Loucy (cell line): Measurements from ENCODE around the gene YY1AP1.
"Not testable (repeated sequence)": the region's sequence is repeated elsewhere in the genome, so short reads cannot be mapped to it uniquely, and the experiment has no call there.

Source experiments
- H2AFZ ChIP-seq: fragments of 200-600 bp; sonication (generic); 2 replicates; pipeline ENCODE4 v1.6.0; 2016; ENCODE audit warnings: antibody characterized with exemption, mild to moderate bottlenecking, low read length, moderate library complexity
- H3F3A ChIP-seq: fragments of 200-600 bp; 2 replicates; pipeline ENCODE4 v1.6.0; 2016; ENCODE audit warnings: antibody characterized with exemption, low read depth, mild to moderate bottlenecking
- H3K27me3 ChIP-seq: fragments of 200-600 bp; sonication (generic); 2 replicates; pipeline ENCODE4 v1.6.1; 2014; ENCODE audit warnings: low read length, mild to moderate bottlenecking; ENCODE audit not compliant: insufficient read depth, poor library complexity, severe bottlenecking
- H3K36me3 ChIP-seq: fragments of 200-600 bp; sonication (generic); 2 replicates; pipeline ENCODE4 v1.6.1; 2016; ENCODE audit warnings: low read length; ENCODE audit not compliant: insufficient read depth
- H3K4me1 ChIP-seq: fragments of 200-600 bp; sonication (generic); 2 replicates; pipeline ENCODE4 v1.5.1; 2014; ENCODE audit warnings: low read length, mild to moderate bottlenecking; ENCODE audit not compliant: insufficient read depth, poor library complexity, severe bottlenecking
- H3K4me2 ChIP-seq: fragments of 200-600 bp; sonication (generic); 2 replicates; pipeline ENCODE4 v1.6.0; 2014; ENCODE audit warnings: antibody characterized with exemption, low read length, low read depth, mild to moderate bottlenecking; ENCODE audit not compliant: poor library complexity, severe bottlenecking
- H3K4me3 ChIP-seq: fragments of 200-600 bp; sonication (generic); 2 replicates; pipeline ENCODE4 v1.5.1; 2014; ENCODE audit warnings: low read length, mild to moderate bottlenecking, mixed read lengths; ENCODE audit not compliant: poor library complexity, severe bottlenecking
- H3K79me2 ChIP-seq: fragments of 200-600 bp; sonication (generic); 2 replicates; pipeline ENCODE4 v1.6.1; 2014; ENCODE audit warnings: low read length; ENCODE audit not compliant: insufficient read depth
- H3K9ac ChIP-seq: fragments of 200-600 bp; sonication (generic); 2 replicates; pipeline ENCODE4 v1.6.0; 2014; ENCODE audit warnings: mild to moderate bottlenecking, low read depth, low read length, moderate library complexity; ENCODE audit not compliant: poor library complexity, severe bottlenecking
- H3K9me2 ChIP-seq: fragments of 200-600 bp; sonication (generic); replicated peaks from 2 replicates; pipeline ENCODE4 v1.6.1; 2016; ENCODE audit warnings: low read depth, low read length, mixed read lengths
- H3K9me3 ChIP-seq: fragments of 200-600 bp; sonication (generic); 2 replicates; pipeline ENCODE4 v1.6.1; 2014; ENCODE audit warnings: mild to moderate bottlenecking, antibody characterized with exemption, low read length, low read depth; ENCODE audit not compliant: insufficient read depth
- H4K20me1 ChIP-seq: fragments of 200-600 bp; sonication (generic); 2 replicates; pipeline ENCODE4 v1.6.0; 2014; ENCODE audit warnings: antibody characterized with exemption, low read length, mild to moderate bottlenecking; ENCODE audit not compliant: insufficient read depth, poor library complexity, severe bottlenecking
- EZH2phosphoT487 ChIP-seq: fragments of 200-600 bp; IDR thresholded peaks from 2 replicates; pipeline ENCODE4 v1.6.1; 2018; ENCODE audit warnings: antibody characterized with exemption, mild to moderate bottlenecking, moderate library complexity, borderline replicate concordance
- TF ChIP-seq, protein P1 (sequence below): fragments of 200-600 bp; sonication (generic); conservative IDR thresholded peaks from 2 replicates; pipeline ENCODE4 v1.5.1; 2014; ENCODE audit warnings: mild to moderate bottlenecking, antibody characterized with exemption, low read length

Gene YY1AP1

DNA sequence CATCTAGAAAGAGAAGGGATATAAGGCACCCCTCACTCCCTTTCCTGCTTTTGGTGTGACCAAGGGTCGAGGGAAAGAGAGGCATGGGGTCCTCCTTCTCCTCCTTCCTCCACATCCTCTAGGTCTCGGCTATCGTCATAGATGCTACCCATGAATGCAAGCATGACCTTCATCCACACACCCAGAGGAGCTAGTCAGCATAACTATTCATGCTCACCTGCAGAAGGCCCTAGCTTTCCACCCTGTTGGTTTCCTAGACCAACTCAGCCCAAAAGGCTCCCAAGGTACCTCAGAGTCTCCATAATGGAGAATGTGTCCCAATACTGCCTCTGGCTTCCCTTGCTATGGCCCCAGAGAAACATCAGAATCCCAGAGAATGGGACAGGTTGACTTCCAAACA, 45.3 kb downstream of the YY1AP1 start:
- Histone ChIP-seq H4K20me1 (no peaks in the 10 kb centered on the region), H3K79me2 (no peaks in the 10 kb centered on the region), H3F3A (no peaks in the 10 kb centered on the region), H3K4me1 (peaks cover 7% of the 10 kb centered on the region), H3K36me3 (no peaks in the 10 kb centered on the region), H3K9me3 (peaks cover 24% of the 10 kb centered on the region), H2AFZ (no peak overlapping the region), H3K4me2 (no peak overlapping the region), H3K27me3 (no peaks in the 10 kb centered on the region), H3K9me2 (no peaks in the 10 kb centered on the region), H3K9ac (no peak overlapping the region), H3K4me3 (no peak overlapping the region)
- no peak for TF ChIP-seq EZH2phosphoT487
- TF ChIP-seq, protein P1, sequence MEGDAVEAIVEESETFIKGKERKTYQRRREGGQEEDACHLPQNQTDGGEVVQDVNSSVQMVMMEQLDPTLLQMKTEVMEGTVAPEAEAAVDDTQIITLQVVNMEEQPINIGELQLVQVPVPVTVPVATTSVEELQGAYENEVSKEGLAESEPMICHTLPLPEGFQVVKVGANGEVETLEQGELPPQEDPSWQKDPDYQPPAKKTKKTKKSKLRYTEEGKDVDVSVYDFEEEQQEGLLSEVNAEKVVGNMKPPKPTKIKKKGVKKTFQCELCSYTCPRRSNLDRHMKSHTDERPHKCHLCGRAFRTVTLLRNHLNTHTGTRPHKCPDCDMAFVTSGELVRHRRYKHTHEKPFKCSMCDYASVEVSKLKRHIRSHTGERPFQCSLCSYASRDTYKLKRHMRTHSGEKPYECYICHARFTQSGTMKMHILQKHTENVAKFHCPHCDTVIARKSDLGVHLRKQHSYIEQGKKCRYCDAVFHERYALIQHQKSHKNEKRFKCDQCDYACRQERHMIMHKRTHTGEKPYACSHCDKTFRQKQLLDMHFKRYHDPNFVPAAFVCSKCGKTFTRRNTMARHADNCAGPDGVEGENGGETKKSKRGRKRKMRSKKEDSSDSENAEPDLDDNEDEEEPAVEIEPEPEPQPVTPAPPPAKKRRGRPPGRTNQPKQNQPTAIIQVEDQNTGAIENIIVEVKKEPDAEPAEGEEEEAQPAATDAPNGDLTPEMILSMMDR = no peak

DNA sequence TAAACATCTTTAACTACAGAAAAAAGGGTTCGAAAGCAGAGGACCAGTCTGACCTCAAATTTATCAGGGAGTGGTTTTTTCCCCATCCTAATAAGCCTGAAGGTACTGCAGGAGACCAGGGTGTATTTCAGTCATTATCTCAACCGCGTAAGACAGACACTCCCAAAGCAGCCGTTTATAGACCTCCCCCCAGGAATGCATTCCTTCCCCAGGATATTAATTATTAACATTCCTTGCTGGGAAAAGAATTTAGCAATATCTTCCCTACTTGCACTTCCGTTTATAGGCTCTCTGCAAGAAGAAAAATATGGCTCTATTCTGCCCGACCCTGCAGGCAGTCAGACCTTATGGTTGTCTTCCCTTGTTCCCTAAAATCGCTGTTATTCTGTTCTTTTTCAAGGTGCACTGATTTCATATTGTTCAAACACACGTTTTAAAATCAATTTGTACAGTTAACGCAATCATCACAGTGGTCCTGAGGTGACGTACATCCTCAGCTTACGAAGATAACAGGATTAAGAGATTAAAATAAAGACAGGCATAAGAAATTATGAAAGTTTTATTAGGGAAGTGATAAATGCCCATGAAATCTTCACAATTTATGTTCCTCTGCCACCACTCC, 45.9 kb downstream of the YY1AP1 start:
- peaks cover 24% of the 10 kb centered on the region for H3K9me3 ChIP-seq

DNA sequence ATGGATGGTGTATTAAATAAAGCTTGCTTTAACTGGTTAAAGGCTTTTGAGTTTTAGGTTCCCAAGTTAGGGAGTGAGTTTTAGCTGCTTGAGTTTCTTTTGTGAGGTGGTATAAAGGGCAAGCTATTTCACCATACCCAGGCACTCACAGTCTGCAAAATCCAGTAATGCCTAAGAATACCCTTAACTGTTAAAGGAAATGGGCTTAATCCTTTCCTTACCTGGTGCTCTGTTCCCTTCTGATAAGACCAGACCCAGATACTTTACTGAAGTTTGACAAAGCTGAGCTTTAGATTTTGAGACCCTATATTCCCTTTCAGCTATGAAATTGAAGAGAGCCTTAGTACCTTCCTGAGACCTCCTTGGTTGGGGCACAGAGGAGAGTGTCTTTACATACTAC, 48.2 kb downstream of the YY1AP1 start:
- Histone ChIP-seq H3K27me3 (no peaks in the 10 kb centered on the region), H3K9ac (no peak overlapping the region), H3K4me3 (no peak overlapping the region), H2AFZ (no peak overlapping the region), H4K20me1 (no peaks in the 10 kb centered on the region), H3K9me2 (no peaks in the 10 kb centered on the region), H3K36me3 (no peaks in the 10 kb centered on the region), H3K9me3 (peaks cover 24% of the 10 kb centered on the region), H3K79me2 (no peaks in the 10 kb centered on the region), H3K4me2 (no peak overlapping the region), H3F3A (no peaks in the 10 kb centered on the region), H3K4me1 (peaks cover 15% of the 10 kb centered on the region)
- no peak for TF ChIP-seq EZH2phosphoT487
- TF ChIP-seq, protein P1 = no peak

More for the DNA sequence above, 45.9 kb downstream of the YY1AP1 start:
- not testable (repeated sequence) for H3K9ac ChIP-seq, H3K9me2 ChIP-seq, H3K4me3 ChIP-seq, H3K79me2 ChIP-seq, H3K36me3 ChIP-seq, H2AFZ ChIP-seq, H3F3A ChIP-seq, H3K4me2 ChIP-seq, H3K27me3 ChIP-seq, H4K20me1 ChIP-seq, H3K4me1 ChIP-seq
